HG03159 (cell line): Measurements from ENCODE around the gene WNT8A.
A peak's percentile ranks its signal among the peaks of the same experiment; 100 is the strongest.

ENCODE experiments used
- ATAC-seq: cut with Tn5 transposase; IDR thresholded peaks from one replicate; pipeline ENCODE4 v1.9.1; 2021; ENCODE audit warnings: mild to moderate bottlenecking, moderate library complexity; ENCODE audit not compliant: unreplicated experiment

WNT8A gene

GRCh38 chr5:138138949-138139780, 55.3 kb downstream of the WNT8A start, which contains the start of gene NME5:
Gene NME5 (minus strand): TSS chr5:138139428. CDS start chr5:138138780, 648 bp downstream.
- ATAC-seq: peak; percentile 67

- ATAC-seq: no peak
These were observed 55.9 kb downstream of the WNT8A start for GRCh38 chr5:138139781-138140090.

GRCh38 chr5:138140268-138140667, 56.4 kb downstream of the WNT8A start:
- no peak for ATAC-seq
